Measurements from ENCODE around the gene C22orf15. TPM values are rescaled to one million over a fixed set of nuclear protein-coding genes. Genes with fewer than 3 reads are reported as not detected.

Gene C22orf15
- polyA plus RNA-seq, 2 of the 4 experiments (the other 2 are of a cell fraction) = not detected

GRCh38 chr22:23767303-23767672, 4.5 kb downstream of the C22orf15 start (continued):
- TF ChIP-seq RARB (CRISPR knock-in tag; IDR thresholded peaks at IDR 0.05) = no peak
- TF ChIP-seq ZNF302 (CRISPR knock-in tag; IDR thresholded peaks at IDR 0.05) = no peak
- TF ChIP-seq PHF8 (IDR thresholded peaks at IDR 0.05; ENCODE audit: borderline replicate concordance, low read depth) = no peak
- TF ChIP-seq ZC3H11A (IDR thresholded peaks at IDR 0.05) = no peak
- TF ChIP-seq MAX (IDR thresholded peaks at IDR 0.05) = no peak

- H3K4me3 ChIP-seq = peak within 1 kb of the TSS; percentile 66
- TF ChIP-seq RARB (CRISPR knock-in tag; IDR thresholded peaks at IDR 0.05) = no peak
- TF ChIP-seq HEYL (CRISPR knock-in tag; IDR thresholded peaks at IDR 0.05) = no peak
- TF ChIP-seq PBX3 (IDR thresholded peaks at IDR 0.05) = no peak
- TF ChIP-seq KDM1A (IDR thresholded peaks at IDR 0.05; ENCODE audit: low read depth) = no peak
- no peak for TF ChIP-seq MAZ (IDR thresholded peaks at IDR 0.05; ENCODE audit: borderline replicate concordance, low read depth, low read length)
- no peak for TF ChIP-seq NR3C1 (IDR thresholded peaks at IDR 0.05)
- no peak for TF ChIP-seq HOXA7 (CRISPR knock-in tag; IDR thresholded peaks at IDR 0.05)
- peak; percentile 63; the same call in 1 of the 2 replicates for TF ChIP-seq MAX (IDR thresholded peaks at IDR 0.05)
- TF ChIP-seq CEBPB (IDR thresholded peaks at IDR 0.05) = no peak
- TF ChIP-seq, protein P1, sequence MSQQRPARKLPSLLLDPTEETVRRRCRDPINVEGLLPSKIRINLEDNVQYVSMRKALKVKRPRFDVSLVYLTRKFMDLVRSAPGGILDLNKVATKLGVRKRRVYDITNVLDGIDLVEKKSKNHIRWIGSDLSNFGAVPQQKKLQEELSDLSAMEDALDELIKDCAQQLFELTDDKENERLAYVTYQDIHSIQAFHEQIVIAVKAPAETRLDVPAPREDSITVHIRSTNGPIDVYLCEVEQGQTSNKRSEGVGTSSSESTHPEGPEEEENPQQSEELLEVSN (IDR thresholded peaks at IDR 0.05; ENCODE audit: borderline replicate concordance, low read depth) = 0 out of 2 replicates have a peak, but pooled peaks have one; percentile 2
- TF ChIP-seq HDAC2 (IDR thresholded peaks at IDR 0.05) = no peak
- peak; percentile 80 for TF ChIP-seq ESRRA (IDR thresholded peaks at IDR 0.05; ENCODE audit: borderline replicate concordance, low read length)
- TF ChIP-seq CHD2 (IDR thresholded peaks at IDR 0.05; ENCODE audit: low read length, partially characterized antibody) = no peak
- peak; percentile 48 to 50 for TF ChIP-seq RAD21 (conservative IDR thresholded peaks at IDR 0.05 in 1 of 2, IDR thresholded peaks at IDR 0.05 in 1 of 2)
- TF ChIP-seq POLR2A (IDR thresholded peaks at IDR 0.05; ENCODE audit: low read length) = peak; percentile 52
- peak; percentile 55 for TF ChIP-seq CTCF (IDR thresholded peaks at IDR 0.05)
- TF ChIP-seq, protein P2, sequence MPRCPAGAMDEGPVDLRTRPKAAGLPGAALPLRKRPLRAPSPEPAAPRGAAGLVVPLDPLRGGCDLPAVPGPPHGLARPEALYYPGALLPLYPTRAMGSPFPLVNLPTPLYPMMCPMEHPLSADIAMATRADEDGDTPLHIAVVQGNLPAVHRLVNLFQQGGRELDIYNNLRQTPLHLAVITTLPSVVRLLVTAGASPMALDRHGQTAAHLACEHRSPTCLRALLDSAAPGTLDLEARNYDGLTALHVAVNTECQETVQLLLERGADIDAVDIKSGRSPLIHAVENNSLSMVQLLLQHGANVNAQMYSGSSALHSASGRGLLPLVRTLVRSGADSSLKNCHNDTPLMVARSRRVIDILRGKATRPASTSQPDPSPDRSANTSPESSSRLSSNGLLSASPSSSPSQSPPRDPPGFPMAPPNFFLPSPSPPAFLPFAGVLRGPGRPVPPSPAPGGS (IDR thresholded peaks at IDR 0.05) = no peak
- TF ChIP-seq CBX8 (IDR thresholded peaks at IDR 0.05) = no peak
- peak; percentile 36; the same call in 1 of the 2 replicates for TF ChIP-seq MYC (IDR thresholded peaks at IDR 0.05; ENCODE audit: borderline replicate concordance, low read length)
- TF ChIP-seq PHF8 (IDR thresholded peaks at IDR 0.05; ENCODE audit: borderline replicate concordance, low read depth) = peak; percentile 43
- peak; percentile 25 to 56; a peak in 2 of 5 replicates for TF ChIP-seq JUN (IDR thresholded peaks at IDR 0.05)
- peak; percentile 54; the same call in 2 of the 3 replicates for TF ChIP-seq SMC3 (IDR thresholded peaks at IDR 0.05)
- DNase-seq (ENCODE audit: low read depth in 1 of 2, low spot score in 1 of 2) = peak; percentile 65 to 77
- no peak for FAIRE-seq
- WGBS (ENCODE audit: missing lambda C conversion rate) = 10% methylated on average over 4 of the region's 63 CpGs
- peaks cover 32% of the 10 kb centered on the region for H3K4me1 ChIP-seq
- POLR2A ChIA-PET = interaction anchor here (0.5 to 1.4 kb wide), 4 partner anchors 15 to 90 kb away, joined by 3 to 4 read pairs (median 3); partner anchors contain the start of genes SLC2A11 and ZNF70
- peak within 1 kb of the TSS; percentile 88 for H3K4me2 ChIP-seq
- no peaks in the 10 kb centered on the region for H3K9me3 ChIP-seq
- peak; percentile 79 to 87 for ATAC-seq
- CTCF ChIA-PET = interaction anchor here (0.8 to 16.9 kb wide), 18 partner anchors 10 to 142 kb away, joined by 3 to 175 read pairs (median 4); partner anchors contain the start of genes DERL3, MIF and SMARCB1
- peak within 1 kb of the TSS; percentile 88 to 96 for H3K27ac ChIP-seq
Measured at GRCh38 chr22:23767673-23768548, 5.1 kb downstream of the C22orf15 start, which contains the start of gene CHCHD10. Gene CHCHD10 (minus strand): TSS chr22:23767972. CDS start chr22:23767874, 98 bp downstream.

Data from A549 (cell line).